ENCODE data around the gene CHRNB1.
A peak's percentile ranks its signal among the peaks of the same experiment; 100 is the strongest.

The CHRNB1 gene

GRCh38 chr17:7444682-7445618 is at the start of gene CHRNB1:
CHRNB1 (plus strand) TSS chr17:7445061; CDS start chr17:7445128, 67 bp downstream.
- DNase-seq: no peak

- DNase-seq: no peak
These were observed 48.7 kb upstream of the CHRNB1 start for GRCh38 chr17:7396147-7396546.

GRCh38 chr17:7398612-7399011 is 46.2 kb upstream of the CHRNB1 start:
- no peak for DNase-seq

- no peak for DNase-seq
These were observed 41.7 kb upstream of the CHRNB1 start for GRCh38 chr17:7403043-7403726.

GRCh38 chr17:7403727-7403976 is 41.2 kb upstream of the CHRNB1 start:
- DNase-seq: no peak

GRCh38 chr17:7403977-7404736 is 40.7 kb upstream of the CHRNB1 start, which contains the start of gene TMEM256:
TMEM256 (minus strand) TSS chr17:7404097; CDS start chr17:7404084, 13 bp downstream.
- DNase-seq: peak; percentile 99

GRCh38 chr17:7404737-7405349 is 40.0 kb upstream of the CHRNB1 start:
- peak; percentile 79 for DNase-seq

GRCh38 chr17:7405350-7406234 is 39.3 kb upstream of the CHRNB1 start:
- DNase-seq: no peak

- DNase-seq: no peak
These were observed 38.5 kb upstream of the CHRNB1 start for GRCh38 chr17:7406235-7406825.

- no peak for DNase-seq
These were observed 37.8 kb upstream of the CHRNB1 start for GRCh38 chr17:7407082-7407481.

- no peak for DNase-seq
These were observed 37.2 kb upstream of the CHRNB1 start, which contains the start of gene NLGN2 for GRCh38 chr17:7407485-7408251. NLGN2 (plus strand) TSS chr17:7407845; CDS start chr17:7408256, 411 bp downstream.

GRCh38 chr17:7408252-7408727 is 36.6 kb upstream of the CHRNB1 start:
- DNase-seq: no peak

GRCh38 chr17:7408863-7409262 is 36.0 kb upstream of the CHRNB1 start:
- no peak for DNase-seq

GRCh38 chr17:7409716-7410115 is 35.1 kb upstream of the CHRNB1 start:
- no peak for DNase-seq

GRCh38 chr17:7410634-7411426 is 34.0 kb upstream of the CHRNB1 start:
- DNase-seq: no peak

- no peak for DNase-seq
These were observed 33.5 kb upstream of the CHRNB1 start for GRCh38 chr17:7411427-7411750.

- peak; percentile 54 for DNase-seq
These were observed 31.4 kb upstream of the CHRNB1 start for GRCh38 chr17:7413346-7413985.

- DNase-seq: no peak
These were observed 30.0 kb upstream of the CHRNB1 start for GRCh38 chr17:7414837-7415236.

- DNase-seq: no peak
These were observed 29.1 kb upstream of the CHRNB1 start for GRCh38 chr17:7415784-7416183.

All from NCI-H226 (cell line).